ENCODE data around the gene LYPD8.
"Not testable (repeated sequence)": the region's sequence is repeated elsewhere in the genome, so short reads cannot be mapped to it uniquely, and the experiment has no call there.

Gene LYPD8

GRCh38 chr1:248789337-248789736 is 33.8 kb upstream of the LYPD8 start:
- H3K4me1 ChIP-seq (ENCODE audit: control insufficient read depth, insufficient read depth, low read length); H3K27me3 ChIP-seq (ENCODE audit: control insufficient read depth in 1 of 2, insufficient read depth in 2 of 2, low read length in 2 of 2); H3K9ac ChIP-seq (ENCODE audit: low read length in 2 of 2); H3K36me3 ChIP-seq (ENCODE audit: control insufficient read depth in 2 of 2, insufficient read depth in 2 of 2, low read length in 2 of 2); H3K27ac ChIP-seq (ENCODE audit: low read length); H3K4me3 ChIP-seq (ENCODE audit: low read length in 2 of 2); H3K9me3 ChIP-seq (ENCODE audit: control insufficient read depth in 2 of 2, low read length in 2 of 2): not testable (repeated sequence)

DNA sequence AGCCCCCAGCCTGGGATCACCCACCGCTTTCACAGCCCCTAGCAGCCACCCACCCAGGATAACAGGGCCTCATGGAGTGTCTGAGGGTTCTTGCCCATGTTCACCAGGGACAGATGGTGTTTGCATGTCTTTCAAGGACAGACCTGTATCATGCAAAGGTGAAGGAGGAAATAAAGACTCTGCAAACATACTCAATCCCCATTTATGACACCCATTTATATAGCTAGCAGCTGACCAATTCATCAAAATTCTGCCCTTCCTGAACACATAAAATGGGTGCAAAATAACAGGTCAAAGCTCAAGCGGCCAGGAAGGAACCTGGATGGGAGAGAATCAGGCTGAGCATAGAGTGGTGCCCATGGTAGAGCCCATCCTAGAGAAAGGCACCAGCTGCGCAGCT is 32.8 kb upstream of the LYPD8 start:
- Histone ChIP-seq H3K9me3 (ENCODE audit: control insufficient read depth in 2 of 2, low read length in 2 of 2) (no peaks in the 10 kb centered on the region), H3K4me1 (ENCODE audit: control insufficient read depth, insufficient read depth, low read length) (no peaks in the 10 kb centered on the region), H3K27ac (ENCODE audit: low read length) (no peak overlapping the region), H3K36me3 (ENCODE audit: control insufficient read depth in 2 of 2, insufficient read depth in 2 of 2, low read length in 2 of 2) (no peaks in the 10 kb centered on the region), H3K9ac (ENCODE audit: low read length in 2 of 2) (no peak overlapping the region), H3K27me3 (ENCODE audit: control insufficient read depth in 1 of 2, insufficient read depth in 2 of 2, low read length in 2 of 2) (no peaks in the 10 kb centered on the region), H3K4me3 (ENCODE audit: low read length in 2 of 2) (no peak overlapping the region)

- Histone ChIP-seq H3K4me1 (ENCODE audit: control insufficient read depth, insufficient read depth, low read length) (no peaks in the 10 kb centered on the region), H3K9ac (ENCODE audit: low read length in 2 of 2) (no peak overlapping the region), H3K4me3 (ENCODE audit: low read length in 2 of 2) (no peak overlapping the region), H3K27ac (ENCODE audit: low read length) (no peak overlapping the region), H3K9me3 (ENCODE audit: control insufficient read depth in 2 of 2, low read length in 2 of 2) (no peaks in the 10 kb centered on the region), H3K27me3 (ENCODE audit: control insufficient read depth in 1 of 2, insufficient read depth in 2 of 2, low read length in 2 of 2) (peaks cover 0 to 3% of the 10 kb centered on the region in 2 donors), H3K36me3 (ENCODE audit: control insufficient read depth in 2 of 2, insufficient read depth in 2 of 2, low read length in 2 of 2) (no peaks in the 10 kb centered on the region)
Measured at GRCh38 chr1:248787430-248787829, 31.9 kb upstream of the LYPD8 start.

DNA sequence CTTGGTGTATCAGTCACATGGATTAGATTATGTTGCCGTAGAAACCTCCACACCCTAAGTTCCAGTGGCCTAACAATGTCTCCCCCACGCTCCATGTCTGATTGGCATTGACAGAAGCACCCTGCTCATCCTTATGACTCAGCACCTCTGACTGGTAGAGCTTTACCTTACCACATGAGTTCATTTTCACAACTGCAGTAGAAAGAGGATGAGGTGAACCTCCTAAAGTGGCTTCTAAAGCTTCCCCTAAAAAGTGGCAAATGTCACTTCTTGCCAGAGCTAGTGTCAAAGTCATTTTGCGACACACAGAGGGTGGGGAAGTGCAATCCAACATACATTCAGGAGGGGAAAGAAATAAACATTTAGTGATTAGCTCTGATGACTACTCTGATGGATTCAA is 30.6 kb upstream of the LYPD8 start:
- Histone ChIP-seq H3K4me1 (ENCODE audit: control insufficient read depth, insufficient read depth, low read length) (no peaks in the 10 kb centered on the region), H3K9ac (ENCODE audit: low read length in 2 of 2) (no peak overlapping the region), H3K27ac (ENCODE audit: low read length) (no peak overlapping the region)

DNA sequence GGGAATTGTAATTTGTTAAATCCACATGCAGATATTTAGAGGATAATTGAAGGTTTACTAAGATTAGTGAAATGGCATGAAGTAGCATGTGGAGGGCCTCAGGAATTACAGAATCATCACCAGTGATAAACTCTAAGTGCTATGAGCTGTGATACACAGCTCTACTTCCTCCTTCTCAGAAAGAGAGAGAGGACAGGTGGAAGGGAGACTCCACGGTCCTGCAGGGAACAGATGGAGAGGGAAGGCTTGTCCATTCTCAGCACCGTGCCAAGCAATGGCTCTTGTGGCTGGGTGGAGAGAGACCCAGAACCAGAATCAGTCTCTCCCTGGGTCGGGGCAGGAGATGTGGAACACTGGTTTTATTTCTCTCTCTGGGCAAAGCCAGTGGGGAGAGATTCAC is 27.8 kb upstream of the LYPD8 start:
- Histone ChIP-seq H3K4me3 (ENCODE audit: low read length in 2 of 2) (no peak overlapping the region), H3K27ac (ENCODE audit: low read length) (no peak overlapping the region), H3K9ac (ENCODE audit: low read length in 2 of 2) (no peak overlapping the region), H3K9me3 (ENCODE audit: control insufficient read depth in 2 of 2, low read length in 2 of 2) (peaks cover 4% of the 10 kb centered on the region in 2 donors), H3K36me3 (ENCODE audit: control insufficient read depth in 2 of 2, insufficient read depth in 2 of 2, low read length in 2 of 2) (no peaks in the 10 kb centered on the region), H3K4me1 (ENCODE audit: control insufficient read depth, insufficient read depth, low read length) (no peaks in the 10 kb centered on the region), H3K27me3 (ENCODE audit: control insufficient read depth in 1 of 2, insufficient read depth in 2 of 2, low read length in 2 of 2) (peaks cover 0 to 3% of the 10 kb centered on the region in 2 donors)

More for the DNA sequence above, 30.6 kb upstream of the LYPD8 start:
- Histone ChIP-seq H3K36me3 (ENCODE audit: control insufficient read depth in 2 of 2, insufficient read depth in 2 of 2, low read length in 2 of 2) (no peaks in the 10 kb centered on the region), H3K9me3 (ENCODE audit: control insufficient read depth in 2 of 2, low read length in 2 of 2) (peaks cover 3 to 4% of the 10 kb centered on the region in 2 donors), H3K27me3 (ENCODE audit: control insufficient read depth in 1 of 2, insufficient read depth in 2 of 2, low read length in 2 of 2) (peaks cover 0 to 3% of the 10 kb centered on the region in 2 donors), H3K4me3 (ENCODE audit: low read length in 2 of 2) (no peak overlapping the region)

- H3K27ac ChIP-seq (ENCODE audit: low read length) = no peak overlapping the region
- no peak overlapping the region for H3K9ac ChIP-seq (ENCODE audit: low read length in 2 of 2)
- H3K27me3 ChIP-seq (ENCODE audit: control insufficient read depth in 1 of 2, insufficient read depth in 2 of 2, low read length in 2 of 2) = peaks cover 0 to 3% of the 10 kb centered on the region in 2 donors
- no peaks in the 10 kb centered on the region for H3K36me3 ChIP-seq (ENCODE audit: control insufficient read depth in 2 of 2, insufficient read depth in 2 of 2, low read length in 2 of 2)
- H3K4me3 ChIP-seq (ENCODE audit: low read length in 2 of 2) = no peak overlapping the region
- H3K9me3 ChIP-seq (ENCODE audit: control insufficient read depth in 2 of 2, low read length in 2 of 2) = peaks cover 4% of the 10 kb centered on the region in 2 donors
- no peaks in the 10 kb centered on the region for H3K4me1 ChIP-seq (ENCODE audit: control insufficient read depth, insufficient read depth, low read length)
Measured at GRCh38 chr1:248782416-248783141, 27.0 kb upstream of the LYPD8 start.

DNA sequence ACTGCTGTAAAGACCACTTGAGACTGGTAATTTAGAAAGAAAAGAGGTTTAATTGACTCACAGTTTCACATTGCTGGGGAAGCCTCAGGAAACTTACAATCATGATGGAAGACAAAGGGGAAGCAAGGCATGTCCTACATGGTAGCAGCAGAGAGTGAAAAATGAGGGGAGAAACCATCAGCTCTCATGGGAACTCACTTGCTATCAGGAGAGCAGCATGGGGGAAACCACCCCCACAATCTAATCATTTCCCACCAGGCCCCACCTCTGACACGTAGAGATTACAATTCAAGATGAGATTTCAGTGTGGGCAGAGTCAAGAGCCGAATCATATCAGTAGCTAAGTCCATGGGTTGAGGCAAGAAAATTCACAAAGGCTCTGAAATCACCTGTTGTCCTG is 23.8 kb upstream of the LYPD8 start:
- peaks cover 4% of the 10 kb centered on the region in 2 donors for H3K9me3 ChIP-seq (ENCODE audit: control insufficient read depth in 2 of 2, low read length in 2 of 2)
- H3K4me3 ChIP-seq (ENCODE audit: low read length in 2 of 2) = no peak overlapping the region
- H3K9ac ChIP-seq (ENCODE audit: low read length in 2 of 2) = no peak overlapping the region
- H3K27me3 ChIP-seq (ENCODE audit: control insufficient read depth in 1 of 2, insufficient read depth in 2 of 2, low read length in 2 of 2) = peaks cover 0 to 3% of the 10 kb centered on the region in 2 donors
- no peak overlapping the region for H3K27ac ChIP-seq (ENCODE audit: low read length)
- no peaks in the 10 kb centered on the region for H3K4me1 ChIP-seq (ENCODE audit: control insufficient read depth, insufficient read depth, low read length)
- H3K36me3 ChIP-seq (ENCODE audit: control insufficient read depth in 2 of 2, insufficient read depth in 2 of 2, low read length in 2 of 2) = no peaks in the 10 kb centered on the region

DNA sequence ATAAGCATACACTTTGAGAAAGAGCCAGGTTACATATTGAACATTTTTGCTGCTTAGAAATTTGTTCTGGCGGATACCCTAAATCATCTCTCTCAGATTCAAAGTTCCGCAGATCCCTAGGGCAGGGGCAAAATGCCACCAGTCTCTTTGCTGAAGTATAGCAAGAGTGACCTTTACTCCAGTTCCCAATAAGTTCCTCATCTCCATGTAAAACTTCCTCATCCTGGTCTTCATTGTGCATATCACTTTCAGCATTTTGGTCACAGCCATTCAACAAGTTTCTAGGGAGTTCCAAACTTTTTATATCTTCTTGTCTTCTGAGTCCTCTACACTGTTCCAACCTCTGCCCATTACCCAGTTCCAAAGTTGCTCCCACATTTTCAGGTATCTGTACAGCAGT is 23.3 kb upstream of the LYPD8 start:
- Histone ChIP-seq H3K4me1 (ENCODE audit: control insufficient read depth, insufficient read depth, low read length) (no peaks in the 10 kb centered on the region), H3K36me3 (ENCODE audit: control insufficient read depth in 2 of 2, insufficient read depth in 2 of 2, low read length in 2 of 2) (no peaks in the 10 kb centered on the region), H3K27ac (ENCODE audit: low read length) (no peak overlapping the region), H3K27me3 (ENCODE audit: control insufficient read depth in 1 of 2, insufficient read depth in 2 of 2, low read length in 2 of 2) (peaks cover 0 to 3% of the 10 kb centered on the region in 2 donors), H3K9ac (ENCODE audit: low read length in 2 of 2) (no peak overlapping the region), H3K9me3 (ENCODE audit: control insufficient read depth in 2 of 2, low read length in 2 of 2) (peaks cover 4% of the 10 kb centered on the region in 2 donors), H3K4me3 (ENCODE audit: low read length in 2 of 2) (no peak overlapping the region)

GRCh38 chr1:248776991-248777390 is 21.4 kb upstream of the LYPD8 start:
- no peak overlapping the region for H3K4me3 ChIP-seq (ENCODE audit: low read length in 2 of 2)
- H3K9ac ChIP-seq (ENCODE audit: low read length in 2 of 2) = no peak overlapping the region
- H3K36me3 ChIP-seq (ENCODE audit: control insufficient read depth in 2 of 2, insufficient read depth in 2 of 2, low read length in 2 of 2) = no peaks in the 10 kb centered on the region
- no peaks in the 10 kb centered on the region for H3K4me1 ChIP-seq (ENCODE audit: control insufficient read depth, insufficient read depth, low read length)
- peaks cover 4% of the 10 kb centered on the region in 2 donors for H3K9me3 ChIP-seq (ENCODE audit: control insufficient read depth in 2 of 2, low read length in 2 of 2)
- no peaks in the 10 kb centered on the region for H3K27me3 ChIP-seq (ENCODE audit: control insufficient read depth in 1 of 2, insufficient read depth in 2 of 2, low read length in 2 of 2)
- H3K27ac ChIP-seq (ENCODE audit: low read length) = no peak overlapping the region

- Histone ChIP-seq H3K9ac (ENCODE audit: low read length in 2 of 2) (no peak overlapping the region), H3K27ac (ENCODE audit: low read length) (no peak overlapping the region), H3K36me3 (ENCODE audit: control insufficient read depth in 2 of 2, insufficient read depth in 2 of 2, low read length in 2 of 2) (no peaks in the 10 kb centered on the region), H3K4me3 (ENCODE audit: low read length in 2 of 2) (no peak overlapping the region), H3K9me3 (ENCODE audit: control insufficient read depth in 2 of 2, low read length in 2 of 2) (no peaks in the 10 kb centered on the region), H3K27me3 (ENCODE audit: control insufficient read depth in 1 of 2, insufficient read depth in 2 of 2, low read length in 2 of 2) (no peaks in the 10 kb centered on the region), H3K4me1 (ENCODE audit: control insufficient read depth, insufficient read depth, low read length) (no peaks in the 10 kb centered on the region)
Measured at GRCh38 chr1:248775441-248775840, 19.9 kb upstream of the LYPD8 start.

GRCh38 chr1:248759644-248760043 is 4.1 kb upstream of the LYPD8 start:
- Histone ChIP-seq H3K9me3 (ENCODE audit: control insufficient read depth in 2 of 2, low read length in 2 of 2) (no peaks in the 10 kb centered on the region), H3K9ac (ENCODE audit: low read length in 2 of 2) (no peak overlapping the region), H3K27ac (ENCODE audit: low read length) (no peak overlapping the region), H3K27me3 (ENCODE audit: control insufficient read depth in 1 of 2, insufficient read depth in 2 of 2, low read length in 2 of 2) (no peaks in the 10 kb centered on the region), H3K36me3 (ENCODE audit: control insufficient read depth in 2 of 2, insufficient read depth in 2 of 2, low read length in 2 of 2) (no peaks in the 10 kb centered on the region), H3K4me1 (ENCODE audit: control insufficient read depth, insufficient read depth, low read length) (no peaks in the 10 kb centered on the region), H3K4me3 (ENCODE audit: low read length in 2 of 2) (no peak overlapping the region)

All from stomach smooth muscle (tissue), 2 donors.